Measurements from ENCODE around the gene TPSG1.

Gene TPSG1

DNA sequence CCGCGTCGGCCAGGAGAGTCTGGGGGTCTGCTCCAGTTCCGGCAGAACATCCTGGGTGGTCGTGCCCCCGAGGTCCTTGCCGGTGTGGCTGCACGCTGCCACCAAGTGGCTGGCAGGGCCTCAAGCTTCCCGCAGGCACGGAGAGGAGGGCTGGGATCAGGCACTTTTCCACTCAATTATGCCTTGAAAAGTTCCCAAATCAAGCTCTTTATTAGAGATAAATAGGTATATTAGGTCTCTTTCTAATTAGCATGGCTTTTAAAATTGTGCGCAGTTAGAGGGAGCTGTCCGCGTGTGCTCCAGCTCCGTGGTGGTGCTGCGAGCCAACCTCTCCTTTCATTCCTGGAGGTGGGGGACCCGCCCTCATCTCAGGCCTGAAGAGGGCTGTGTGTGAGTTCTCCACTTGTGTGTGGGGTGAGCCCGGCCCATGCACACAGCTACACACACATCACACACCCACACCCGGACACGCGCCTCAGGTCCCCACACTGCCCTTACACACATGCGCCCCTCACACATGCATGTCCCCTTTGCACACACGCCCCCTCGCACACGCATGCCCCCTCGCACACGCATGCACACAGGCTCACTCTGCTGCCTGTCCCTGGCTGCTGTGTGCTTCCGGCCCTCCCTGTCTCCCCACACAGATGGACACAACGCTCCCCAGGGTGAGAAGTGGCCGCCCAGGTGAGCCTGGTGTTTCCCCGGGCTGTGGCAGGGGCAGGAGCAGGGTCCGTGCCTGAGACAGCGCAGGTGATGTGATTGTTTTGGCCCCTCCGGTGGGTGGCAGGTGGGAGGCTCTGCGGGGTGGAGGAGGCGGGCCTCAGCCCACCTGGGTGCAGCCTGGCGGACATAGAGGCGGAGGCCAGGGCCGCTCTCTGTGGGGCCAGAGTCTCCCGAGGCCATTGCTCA, 43.4 kb downstream of the TPSG1 start:
- Histone ChIP-seq H3K4me2 (ENCODE audit: low read depth, low read length, poor library complexity, severe bottlenecking) (no peak overlapping the region), H3K36me3 (ENCODE audit: low read length) (no peaks in the 10 kb centered on the region)

DNA sequence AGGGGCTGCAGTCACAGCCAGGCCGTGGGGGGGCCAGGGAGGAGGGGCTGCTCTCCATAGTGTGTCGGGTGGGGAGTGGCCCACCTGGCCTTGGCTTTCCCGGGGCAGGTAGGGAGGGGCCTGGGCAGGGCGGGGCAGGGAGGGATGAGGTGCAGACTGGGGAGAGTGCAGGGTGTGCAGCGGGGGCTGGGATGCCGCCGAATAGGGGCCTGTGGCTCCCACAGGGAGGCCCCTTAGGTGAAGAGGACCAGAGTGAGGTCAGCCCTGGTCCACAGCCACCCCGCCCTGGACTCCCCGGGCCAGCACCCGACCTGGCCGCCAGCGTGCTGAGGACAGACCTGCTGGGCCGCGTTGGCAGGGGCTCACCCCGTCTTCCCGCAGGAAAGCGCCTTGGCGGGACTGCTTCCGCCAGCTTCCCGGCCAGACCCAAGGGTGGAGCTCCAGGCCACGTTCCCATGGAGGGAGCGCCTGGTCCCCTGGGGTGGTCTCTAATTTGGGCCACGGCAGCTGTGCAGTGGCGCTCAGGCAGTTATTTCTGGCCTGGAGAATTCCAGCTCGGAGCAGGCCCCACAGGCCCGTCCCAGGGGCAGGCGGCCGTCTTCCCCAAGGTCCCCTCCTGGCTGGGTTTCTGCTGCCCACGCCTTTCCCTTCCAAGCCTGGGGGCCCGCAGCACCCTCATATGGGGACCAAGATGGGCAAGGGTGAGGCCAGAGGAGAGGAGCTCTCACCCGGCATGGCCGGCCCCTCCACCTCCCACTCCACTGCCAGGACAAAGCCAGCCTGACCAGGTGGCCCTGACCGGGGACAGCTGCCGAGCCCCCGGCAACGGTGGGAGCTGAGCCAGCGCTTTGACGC, 44.3 kb downstream of the TPSG1 start:
- Histone ChIP-seq H3K4me2 (ENCODE audit: low read depth, low read length, poor library complexity, severe bottlenecking) (no peak overlapping the region), H3F3A (ENCODE audit: insufficient read depth) (no peaks in the 10 kb centered on the region), H3K9ac (ENCODE audit: low read length) (no peak overlapping the region), H3K79me2 (ENCODE audit: insufficient read depth, low read length) (no peaks in the 10 kb centered on the region), H3K9me2 (replicated peaks; ENCODE audit: insufficient read depth, low read length) (no peaks in the 10 kb centered on the region), H2AFZ (ENCODE audit: low read depth, low read length, severe bottlenecking) (no peak overlapping the region), H3K4me3 (ENCODE audit: insufficient read depth, low read length, poor library complexity, severe bottlenecking) (no peak overlapping the region), H3K36me3 (ENCODE audit: low read length) (no peaks in the 10 kb centered on the region), H4K20me1 (ENCODE audit: low read depth, low read length) (no peaks in the 10 kb centered on the region), H3K9me3 (ENCODE audit: insufficient read depth, low read length) (no peaks in the 10 kb centered on the region), H3K27me3 (ENCODE audit: low read length) (no peaks in the 10 kb centered on the region), H3K27ac (ENCODE audit: low read depth, low read length) (no peak overlapping the region)
- no peak for TF ChIP-seq EZH2phosphoT487 (conservative IDR thresholded peaks at IDR 0.05; ENCODE audit: low read length)
- TF ChIP-seq, protein P1, sequence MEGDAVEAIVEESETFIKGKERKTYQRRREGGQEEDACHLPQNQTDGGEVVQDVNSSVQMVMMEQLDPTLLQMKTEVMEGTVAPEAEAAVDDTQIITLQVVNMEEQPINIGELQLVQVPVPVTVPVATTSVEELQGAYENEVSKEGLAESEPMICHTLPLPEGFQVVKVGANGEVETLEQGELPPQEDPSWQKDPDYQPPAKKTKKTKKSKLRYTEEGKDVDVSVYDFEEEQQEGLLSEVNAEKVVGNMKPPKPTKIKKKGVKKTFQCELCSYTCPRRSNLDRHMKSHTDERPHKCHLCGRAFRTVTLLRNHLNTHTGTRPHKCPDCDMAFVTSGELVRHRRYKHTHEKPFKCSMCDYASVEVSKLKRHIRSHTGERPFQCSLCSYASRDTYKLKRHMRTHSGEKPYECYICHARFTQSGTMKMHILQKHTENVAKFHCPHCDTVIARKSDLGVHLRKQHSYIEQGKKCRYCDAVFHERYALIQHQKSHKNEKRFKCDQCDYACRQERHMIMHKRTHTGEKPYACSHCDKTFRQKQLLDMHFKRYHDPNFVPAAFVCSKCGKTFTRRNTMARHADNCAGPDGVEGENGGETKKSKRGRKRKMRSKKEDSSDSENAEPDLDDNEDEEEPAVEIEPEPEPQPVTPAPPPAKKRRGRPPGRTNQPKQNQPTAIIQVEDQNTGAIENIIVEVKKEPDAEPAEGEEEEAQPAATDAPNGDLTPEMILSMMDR (IDR thresholded peaks at IDR 0.05; ENCODE audit: insufficient read depth, low read length, poor library complexity, severe bottlenecking), result no peak

More for the DNA sequence above, 43.4 kb downstream of the TPSG1 start:
- H2AFZ ChIP-seq (ENCODE audit: low read depth, low read length, severe bottlenecking), result no peak overlapping the region
- no peaks in the 10 kb centered on the region for H4K20me1 ChIP-seq (ENCODE audit: low read depth, low read length)
- H3K79me2 ChIP-seq (ENCODE audit: insufficient read depth, low read length), result no peaks in the 10 kb centered on the region
- H3K9me3 ChIP-seq (ENCODE audit: insufficient read depth, low read length), result no peaks in the 10 kb centered on the region
- H3K9me2 ChIP-seq (replicated peaks; ENCODE audit: insufficient read depth, low read length), result no peaks in the 10 kb centered on the region
- no peaks in the 10 kb centered on the region for H3F3A ChIP-seq (ENCODE audit: insufficient read depth)
- no peaks in the 10 kb centered on the region for H3K27me3 ChIP-seq (ENCODE audit: low read length)
- no peak for TF ChIP-seq EZH2phosphoT487 (conservative IDR thresholded peaks at IDR 0.05; ENCODE audit: low read length)
- TF ChIP-seq, protein P1 (IDR thresholded peaks at IDR 0.05; ENCODE audit: insufficient read depth, low read length, poor library complexity, severe bottlenecking), result no peak
- no peak overlapping the region for H3K9ac ChIP-seq (ENCODE audit: low read length)
- H3K27ac ChIP-seq (ENCODE audit: low read depth, low read length), result no peak overlapping the region
- H3K4me3 ChIP-seq (ENCODE audit: insufficient read depth, low read length, poor library complexity, severe bottlenecking), result no peak overlapping the region

DNA sequence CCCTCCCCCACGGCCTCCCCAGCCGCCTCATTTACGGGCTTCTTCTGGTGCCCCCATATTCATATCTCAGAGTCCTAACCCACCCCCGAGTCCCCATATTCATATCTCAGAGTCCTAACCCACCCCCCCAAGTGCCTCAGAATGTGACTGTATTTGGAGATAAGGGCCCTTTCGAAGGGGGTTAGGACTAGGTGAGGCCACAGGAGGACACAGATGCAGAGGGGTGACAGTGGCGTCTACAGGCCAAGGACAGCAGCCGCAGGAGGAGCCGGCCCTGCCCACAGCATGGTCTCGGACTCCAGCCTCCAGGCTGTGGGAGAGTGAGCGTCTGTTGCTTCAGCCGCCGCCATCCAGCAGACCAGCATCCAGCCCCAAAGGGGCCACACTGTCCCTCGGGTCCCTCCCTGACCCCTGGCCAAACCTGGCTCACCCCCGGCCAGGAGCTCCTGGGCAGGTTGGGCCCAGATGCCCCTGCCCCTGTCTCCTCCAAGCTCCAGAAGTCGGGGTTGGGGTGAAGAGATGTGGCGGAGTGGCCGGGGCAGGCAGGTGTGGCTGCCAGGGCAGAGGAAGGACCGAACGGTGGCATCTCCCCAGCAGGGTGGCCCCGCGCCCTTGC, 46.7 kb downstream of the TPSG1 start:
- Histone ChIP-seq H3K9me2 (replicated peaks; ENCODE audit: insufficient read depth, low read length) (no peaks in the 10 kb centered on the region), H2AFZ (ENCODE audit: low read depth, low read length, severe bottlenecking) (no peak overlapping the region), H3K27me3 (ENCODE audit: low read length) (no peaks in the 10 kb centered on the region), H3K4me3 (ENCODE audit: insufficient read depth, low read length, poor library complexity, severe bottlenecking) (no peak overlapping the region), H3K79me2 (ENCODE audit: insufficient read depth, low read length) (no peaks in the 10 kb centered on the region), H3K9ac (ENCODE audit: low read length) (no peak overlapping the region), H3K9me3 (ENCODE audit: insufficient read depth, low read length) (no peaks in the 10 kb centered on the region), H3K36me3 (ENCODE audit: low read length) (no peaks in the 10 kb centered on the region), H3K4me2 (ENCODE audit: low read depth, low read length, poor library complexity, severe bottlenecking) (no peak overlapping the region), H3F3A (ENCODE audit: insufficient read depth) (no peaks in the 10 kb centered on the region), H3K27ac (ENCODE audit: low read depth, low read length) (no peak overlapping the region), H4K20me1 (ENCODE audit: low read depth, low read length) (no peaks in the 10 kb centered on the region)
- no peak for TF ChIP-seq EZH2phosphoT487 (conservative IDR thresholded peaks at IDR 0.05; ENCODE audit: low read length)
- TF ChIP-seq, protein P1 (IDR thresholded peaks at IDR 0.05; ENCODE audit: insufficient read depth, low read length, poor library complexity, severe bottlenecking), result no peak

Data from SU-DHL-6 (cell line).